A549 (cell line): ENCODE results near the gene PEX3. TPM values are rescaled to one million over a fixed set of nuclear protein-coding genes. Genes with fewer than 3 reads are reported as not detected.

Source experiments
- ATAC-seq, 2 experiments: fragments of 200-7000 bp in 1 of 2; fragments of >200 bp in 1 of 2; cut with Nextera tagmentation in 1 of 2; cut with Tn5 transposase in 1 of 2; 3 replicates each; pipeline versions ENCODE4 v1.8.0 to v1.9.1; 2018 to 2020; ENCODE audit warnings: mild to moderate bottlenecking in 1 of 2, moderate library complexity in 1 of 2
- CTCF ChIA-PET: fragments of 300-600 bp; sonication (Branson Sonifier 250); formaldehyde crosslinking; extraction: SDS; loops from one replicate; lab custom pipeline; 2021; ENCODE audit warnings: antibody characterized with exemption, inconsistent platforms; lab: Yijun Ruan, JAX
- POLR2A ChIA-PET: fragments of 350-600 bp; formaldehyde crosslinking; extraction: SDS; loops from one replicate; lab custom pipeline; 2021; ENCODE audit warnings: antibody characterized with exemption, inconsistent platforms; lab: Yijun Ruan, JAX
- DNase-seq, 2 experiments: peaks; one replicate each; pipeline versions ENCODE4 v3.0.0 to v3.0.0-alpha.2; 2011 to 2016; ENCODE audit warnings: low read depth in 1 of 2, low spot score in 1 of 2
- FAIRE-seq: peaks from 2 replicates; lab custom pipeline; 2011; peaks lifted over from hg19 to GRCh38; lab: Jason Lieb, UNC
- H3K27ac ChIP-seq, 2 experiments: fragments of >200 bp; sonication (Bioruptor Twin); formaldehyde crosslinking; 3 replicates each; pipeline ENCODE4 v1.5.1; 2016 to 2017
- H3K4me1 ChIP-seq: fragments of >200 bp; sonication (Bioruptor Twin); formaldehyde crosslinking; 3 replicates; pipeline ENCODE4 v1.6.1; 2016
- H3K4me2 ChIP-seq: fragments of >200 bp; sonication (Bioruptor Twin); formaldehyde crosslinking; 3 replicates; pipeline ENCODE4 v1.6.1; 2016
- H3K4me3 ChIP-seq: fragments of >200 bp; sonication (Bioruptor Twin); formaldehyde crosslinking; 3 replicates; pipeline ENCODE4 v1.5.1; 2016
- H3K9me3 ChIP-seq: fragments of >200 bp; sonication (Bioruptor Twin); formaldehyde crosslinking; 3 replicates; pipeline ENCODE4 v1.6.1; 2016
- ATOH8 ChIP-seq: fragments of 250-450 bp; sonication (Bioruptor Pico); IDR thresholded peaks from 2 replicates; pipeline ENCODE4 v1.5.0; 2020; ENCODE audit warnings: low read depth, mild to moderate bottlenecking, moderate library complexity
- BCL3 ChIP-seq: fragments of >200 bp; sonication (Bioruptor Twin); formaldehyde crosslinking; IDR thresholded peaks from 3 replicates; pipeline ENCODE4 v1.6.1; 2016
- CBX2 ChIP-seq: fragments of 200-600 bp; sonication (generic); IDR thresholded peaks from 2 replicates; pipeline ENCODE4 v1.6.1; 2016; ENCODE audit warnings: low read depth, mild to moderate bottlenecking, borderline replicate concordance
- CEBPB ChIP-seq, 2 experiments: fragments of >200 bp in 1 of 2; sonication (Bioruptor Twin) in 1 of 2; formaldehyde crosslinking in 1 of 2; IDR thresholded peaks; 2 replicates each; pipeline ENCODE4 v1.6.1; 2012 to 2016
- E2F6 ChIP-seq: IDR thresholded peaks from 2 replicates; pipeline ENCODE4 v1.6.1; 2012; ENCODE audit warnings: low read depth, borderline replicate concordance
- EHF ChIP-seq: fragments of 250-450 bp; sonication (Bioruptor Pico); IDR thresholded peaks from 2 replicates; pipeline ENCODE4 v1.5.0; 2020; ENCODE audit warnings: mild to moderate bottlenecking
- EHMT2 ChIP-seq: fragments of 200-600 bp; sonication (generic); IDR thresholded peaks from 2 replicates; pipeline ENCODE4 v1.6.1; 2016; ENCODE audit warnings: antibody characterized with exemption, low read depth, mild to moderate bottlenecking, moderate library complexity
- EP300 ChIP-seq, 2 experiments: fragments of >200 bp; sonication (Bioruptor Twin); formaldehyde crosslinking; IDR thresholded peaks; 2 replicates in 1 of 2; 3 replicates in 1 of 2; pipeline ENCODE4 v1.6.1; 2016 to 2017
- FOSL2 ChIP-seq, 2 experiments: fragments of 450-650 bp in 1 of 2; fragments of >200 bp in 1 of 2; sonication (Bioruptor Twin) in 1 of 2; formaldehyde crosslinking; IDR thresholded peaks; 2 replicates each; pipeline versions ENCODE4 v1.5.0 to v1.6.1; 2016 to 2020; ENCODE audit warnings: mild to moderate bottlenecking in 1 of 2, moderate library complexity in 1 of 2
- FOXS1 ChIP-seq: fragments of 250-450 bp; sonication (Bioruptor Pico); IDR thresholded peaks from 2 replicates; pipeline ENCODE4 v1.5.0; 2020; ENCODE audit warnings: mild to moderate bottlenecking, moderate library complexity
- GATA3 ChIP-seq: IDR thresholded peaks from 2 replicates; pipeline ENCODE4 v1.6.1; 2012; ENCODE audit warnings: borderline replicate concordance
- HOXA7 ChIP-seq: fragments of 250-450 bp; sonication (Bioruptor Pico); IDR thresholded peaks from 2 replicates; pipeline ENCODE4 v1.5.0; 2020; ENCODE audit warnings: mild to moderate bottlenecking, moderate library complexity
- HOXB5 ChIP-seq: fragments of 250-450 bp; sonication (Bioruptor Pico); IDR thresholded peaks from 2 replicates; pipeline ENCODE4 v1.5.0; 2020; ENCODE audit warnings: mild to moderate bottlenecking, moderate library complexity
- KDM5A ChIP-seq: fragments of 200-600 bp; sonication (generic); IDR thresholded peaks from 2 replicates; pipeline ENCODE4 v1.6.1; 2016; ENCODE audit warnings: antibody characterized with exemption, mild to moderate bottlenecking
- MAFK ChIP-seq: fragments of 450-650 bp; IDR thresholded peaks from 2 replicates; pipeline ENCODE4 v1.6.1; 2014; ENCODE audit not compliant: partially characterized antibody
- MAX ChIP-seq: IDR thresholded peaks from 2 replicates; pipeline ENCODE4 v1.6.1; 2012
- MAZ ChIP-seq: fragments of 150-350 bp; IDR thresholded peaks from 2 replicates; pipeline ENCODE4 v1.6.1; 2014; ENCODE audit warnings: antibody characterized with exemption, low read depth, low read length, borderline replicate concordance
- MYC ChIP-seq: IDR thresholded peaks from 2 replicates; pipeline ENCODE4 v1.6.1; 2012; ENCODE audit warnings: mild to moderate bottlenecking, inconsistent platforms, low read length, improper control_type of control experiment, borderline replicate concordance
- NPAS2 ChIP-seq: fragments of 250-450 bp; sonication (Bioruptor Pico); IDR thresholded peaks from 2 replicates; pipeline ENCODE4 v1.8.0; 2022; ENCODE audit warnings: mild to moderate bottlenecking, moderate library complexity, borderline replicate concordance
- NR3C1 ChIP-seq: fragments of >200 bp; sonication (Bioruptor Twin); formaldehyde crosslinking; IDR thresholded peaks from 3 replicates; pipeline ENCODE4 v1.6.1; 2017
- PBX3 ChIP-seq: IDR thresholded peaks from 2 replicates; pipeline ENCODE4 v1.6.1; 2012
- POLR2A ChIP-seq: IDR thresholded peaks from 2 replicates; pipeline ENCODE4 v1.6.1; 2012; ENCODE audit warnings: mild to moderate bottlenecking, low read length
- POLR2AphosphoS2 ChIP-seq: conservative IDR thresholded peaks from 2 replicates; pipeline ENCODE4 v1.6.1; 2012; ENCODE audit warnings: low read length, improper control_type of control experiment, inconsistent platforms
- RCOR1 ChIP-seq: fragments of 150-350 bp; IDR thresholded peaks from 2 replicates; pipeline ENCODE4 v1.6.1; 2014; ENCODE audit warnings: antibody characterized with exemption, low read length, low read depth
- RFX5 ChIP-seq: fragments of 450-650 bp; IDR thresholded peaks from 2 replicates; pipeline ENCODE4 v1.7.1; 2014; ENCODE audit warnings: antibody characterized with exemption, mild to moderate bottlenecking, moderate library complexity
- SREBF2 ChIP-seq: fragments of 450-650 bp; IDR thresholded peaks from 2 replicates; pipeline ENCODE4 v1.6.1; 2014; ENCODE audit warnings: mild to moderate bottlenecking, moderate library complexity
- TFCP2L1 ChIP-seq: fragments of 250-450 bp; sonication (Bioruptor Pico); IDR thresholded peaks from 2 replicates; pipeline ENCODE4 v1.5.0; 2021; ENCODE audit warnings: mild to moderate bottlenecking
- WGBS: methylation state at CpG from one replicate; pipeline ENCODE4 v1.1.6; 2017; ENCODE audit errors: missing lambda C conversion rate; 5-methylcytosine and 5-hydroxymethylcytosine counted together
- polyA plus RNA-seq, 4 experiments: library from polyadenylated mRNA; depleted of rRNA in 3 of 4; stranded (reverse); fragments of >200 nt; fragmentation: RNase III in 1 of 4; extraction: RNeasy Plus Mini Kit Qiagen cat#74134 plus additional on column Dnase treatment in 1 of 4; gene quantifications; 2 replicates in 3 of 4; 3 replicates in 1 of 4; pipeline ENCODE4 v1.2.3, GENCODE V29; 2011 to 2017

PEX3 gene
- polyA plus RNA-seq, 2 of the 4 experiments (the other 2 are of a cell fraction): 15.1 to 25.9 TPM

- no peak for FAIRE-seq
- H3K27ac ChIP-seq: peak overlapping the region; percentile 78 to 92
- no peak for ATAC-seq
- TF ChIP-seq MYC (no peak), CBX2 (no peak), FOSL2 (IDR thresholded peaks at IDR 0.05) (no peak), FOSL2 (CRISPR knock-in tag; IDR thresholded peaks at IDR 0.05) (no peak), CEBPB (IDR thresholded peaks at IDR 0.05) (no peak), EHMT2 (no peak), RFX5 (no peak), ATOH8 (CRISPR knock-in tag) (no peak), MAZ (no peak)
- TF ChIP-seq, all 56 proteins: peak for 0
- Histone ChIP-seq H3K4me1 (peaks cover 45% of the 10 kb centered on the region), H3K4me2 (0 out of 3 replicates have a peak overlapping the region, but pooled peaks have one; percentile 63), H3K9me3 (no peaks in the 10 kb centered on the region; the same call in 2 of the 3 replicates), H3K4me3 (no peak overlapping the region)
- DNase-seq: no peak
- ChIA-PET POLR2A (no interaction called here), CTCF (interaction anchor here (0.7 kb wide), 1 partner anchor 13 kb away, joined by 3 read pairs; no protein-coding TSS in a partner anchor)
These were observed 42.3 kb upstream of the PEX3 start for GRCh38 chr6:143408151-143408786.

GRCh38 chr6:143408787-143409162 is 41.8 kb upstream of the PEX3 start:
- H3K4me3 ChIP-seq: no peak overlapping the region
- FAIRE-seq (no peak), ATAC-seq (peak; percentile 19 to 35; a peak in 3 of 6 replicates), DNase-seq (peak in 1 of 2 experiments; percentile 45)
- H3K9me3 ChIP-seq: no peaks in the 10 kb centered on the region; the same call in 2 of the 3 replicates
- H3K27ac ChIP-seq: peak overlapping the region; percentile 78 to 92
- H3K4me1 ChIP-seq: peaks cover 50% of the 10 kb centered on the region
- POLR2A ChIA-PET: no interaction called here
- TF ChIP-seq RCOR1 (no peak), EP300 (IDR thresholded peaks at IDR 0.05) (0 out of 5 replicates have a peak, but pooled peaks of 1 of the 2 experiments have one; percentile 7), KDM5A (no peak), TFCP2L1 (no peak), GATA3 (peak; percentile 72; the same call in 1 of the 2 replicates), SREBF2 (no peak), CEBPB (IDR thresholded peaks at IDR 0.05) (0 out of 4 replicates have a peak, but pooled peaks of 1 of the 2 experiments have one; percentile 30), FOSL2 (IDR thresholded peaks at IDR 0.05) (no peak), FOSL2 (CRISPR knock-in tag; IDR thresholded peaks at IDR 0.05) (0 out of 2 replicates have a peak, but pooled peaks have one; percentile 27), EHMT2 (no peak), ATOH8 (CRISPR knock-in tag) (no peak), FOXS1 (CRISPR knock-in tag) (no peak)
- peak overlapping the region; percentile 63 for H3K4me2 ChIP-seq
- CTCF ChIA-PET: interaction anchor here (0.5 to 1.0 kb wide), 4 partner anchors 27 to 716 kb away, joined by 3 to 4 read pairs (median 3); no protein-coding TSS in a partner anchor

GRCh38 chr6:143410859-143411270 is 39.7 kb upstream of the PEX3 start:
- H3K4me2 ChIP-seq: peak overlapping the region; percentile 63
- peak overlapping the region; percentile 78; a peak in 4 of 6 replicates for H3K27ac ChIP-seq
- ATAC-seq (peak; percentile 57 to 80), DNase-seq (peak; percentile 23 to 90), FAIRE-seq (no peak)
- H3K9me3 ChIP-seq: no peaks in the 10 kb centered on the region; the same call in 2 of the 3 replicates
- no peak overlapping the region for H3K4me3 ChIP-seq
- POLR2A ChIA-PET: no interaction called here
- CTCF ChIA-PET: interaction anchor here (1.2 kb wide), 1 partner anchor 11 kb away, joined by 3 read pairs; no protein-coding TSS in a partner anchor
- peaks cover 44% of the 10 kb centered on the region for H3K4me1 ChIP-seq
- 0% methylated on average over 1 of the region's 1 CpG for WGBS
- TF ChIP-seq MAX (peak; percentile 68; the same call in 1 of the 2 replicates), POLR2AphosphoS2 (no peak), E2F6 (no peak), EHF (CRISPR knock-in tag) (no peak), NPAS2 (no peak), FOXS1 (CRISPR knock-in tag) (no peak), EP300 (IDR thresholded peaks at IDR 0.05) (peak; percentile 42 to 70; a peak in 3 of 5 replicates), RCOR1 (no peak), POLR2A (no peak), MAFK (peak; percentile 48), HOXB5 (CRISPR knock-in tag) (peak; percentile 74; the same call in 1 of the 2 replicates), PBX3 (no peak), EHMT2 (no peak), HOXA7 (CRISPR knock-in tag) (no peak), NR3C1 (no peak), SREBF2 (no peak), FOSL2 (IDR thresholded peaks at IDR 0.05) (no peak), FOSL2 (CRISPR knock-in tag; IDR thresholded peaks at IDR 0.05) (peak; percentile 57; the same call in 1 of the 2 replicates), BCL3 (0 out of 3 replicates have a peak, but pooled peaks have one; percentile 40)
